T-cell (primary cell): ENCODE measurements around the gene HEMK1. TPM values are rescaled to one million over a fixed set of nuclear protein-coding genes. Genes with fewer than 3 reads are reported as not detected.

Experiments
- ATAC-seq, 4 experiments: fragments of 200-7000 bp in 3 of 4; fragments of 150-1000 bp in 1 of 4; cut with Tn5 transposase; replicated peaks in 1 of 4; 1 replicate in 3 of 4; 2 replicates in 1 of 4; pipeline ENCODE4 v1.10.0; 2021; ENCODE audit warnings: moderate library complexity in 3 of 4, mild to moderate bottlenecking in 2 of 4, moderate number of reproducible peaks in 1 of 4
- CTCF ChIA-PET, 2 donors: fragments of 300-600 bp; sonication (Branson Sonifier 250); formaldehyde crosslinking; loops; one replicate each; lab custom pipeline; 2022; ENCODE audit warnings: antibody characterized with exemption in 2 of 2; lab: Charles Lee
- POLR2A ChIA-PET, 2 donors: fragments of 300-600 bp; sonication (Branson Sonifier 250); formaldehyde crosslinking; loops; one replicate each; lab custom pipeline; 2022; ENCODE audit warnings: antibody characterized with exemption in 2 of 2; lab: Charles Lee
- DNase-seq, 35 experiments: peaks; one replicate each; pipeline versions ENCODE4 v3.0.0 to v3.0.0-alpha.2; 2013 to 2023
- H3K27ac ChIP-seq: one replicate; pipeline ENCODE4 v1.5.1; 2013; ENCODE audit warnings: low read length
- H3K27me3 ChIP-seq, 2 experiments: replicated peaks in 1 of 2; 1 replicate in 1 of 2; 2 replicates in 1 of 2; pipeline versions ENCODE4 v1.6.1 to v1.7.0; 2013; ENCODE audit warnings: low read length in 1 of 2, mixed read lengths in 1 of 2; ENCODE audit not compliant: control insufficient read depth in 2 of 2, insufficient read depth in 2 of 2; ENCODE audit errors: extremely low read depth in 1 of 2
- H3K36me3 ChIP-seq, 2 donors: 1 replicate in 1 of 2; 2 replicates in 1 of 2; pipeline versions ENCODE4 v1.6.1 to v1.7.0; 2013; ENCODE audit warnings: low read length in 1 of 2; ENCODE audit not compliant: control insufficient read depth in 2 of 2, insufficient read depth in 1 of 2; ENCODE audit errors: extremely low read depth in 1 of 2
- H3K4me1 ChIP-seq, 2 experiments: 1 replicate in 1 of 2; 2 replicates in 1 of 2; pipeline versions ENCODE4 v1.6.1 to v1.7.0; 2013; ENCODE audit warnings: low read length in 2 of 2, mixed read lengths in 1 of 2; ENCODE audit not compliant: insufficient read depth in 2 of 2, control insufficient read depth in 1 of 2; ENCODE audit errors: extremely low read depth in 1 of 2
- H3K4me3 ChIP-seq, 2 donors: 1 replicate in 1 of 2; 2 replicates in 1 of 2; pipeline versions ENCODE4 v1.5.1 to v1.7.0; 2013; ENCODE audit warnings: mild to moderate bottlenecking in 2 of 2, low read length in 1 of 2, moderate library complexity in 1 of 2; ENCODE audit not compliant: control insufficient read depth in 1 of 2; ENCODE audit errors: extremely low read depth in 1 of 2
- H3K9me3 ChIP-seq: 2 replicates; pipeline ENCODE4 v1.7.0; 2013
- H3K27ac Mint-ChIP-seq, 2 donors: one replicate each; pipeline ENCODE4 v1.8.0; 2020 to 2021; ENCODE audit warnings: mild to moderate bottlenecking in 2 of 2, mixed read lengths in 2 of 2
- H3K27me3 Mint-ChIP-seq, 2 donors: one replicate each; pipeline ENCODE4 v1.8.0; 2021 to 2022; ENCODE audit warnings: mixed read lengths in 2 of 2
- H3K36me3 Mint-ChIP-seq: one replicate; pipeline ENCODE4 v1.8.0; 2021; ENCODE audit warnings: mixed read lengths
- H3K4me1 Mint-ChIP-seq, 3 donors: one replicate each; pipeline ENCODE4 v1.8.0; 2020 to 2022; ENCODE audit warnings: mixed read lengths in 3 of 3, mild to moderate bottlenecking in 1 of 3
- H3K4me3 Mint-ChIP-seq, 3 donors: one replicate each; pipeline ENCODE4 v1.8.0; 2020 to 2022; ENCODE audit warnings: mild to moderate bottlenecking in 3 of 3, mixed read lengths in 3 of 3, moderate library complexity in 3 of 3
- H3K9me3 Mint-ChIP-seq, 3 donors: one replicate each; pipeline ENCODE4 v1.8.0; 2020 to 2022; ENCODE audit warnings: mixed read lengths in 3 of 3
- WGBS: methylation state at CpG from one replicate; pipeline ENCODE4 v1.1.5; 2013; ENCODE audit warnings: missing lambda C conversion rate; ENCODE audit not compliant: insufficient coverage; 5-methylcytosine and 5-hydroxymethylcytosine counted together
- total RNA-seq, 35 experiments: library from RNA in 6 of 35; stranded (reverse) in 6 of 35; fragments of 120-200 nt in 1 of 35; gene quantifications; one replicate each; pipeline versions ENCODE4 v1.2.1 to v1.2.4 and lab custom pipeline; 2013 to 2026

HEMK1 gene
- total RNA-seq, 5 donors from 2014 or later (not counting 1 experiment from before 2014, with no cell fraction given), result 35.5 to 66.6 (median 42.0) TPM

- Mint-ChIP-seq H3K4me3 (no peak overlapping the region), H3K27me3 (peaks cover 30 to 35% of the 10 kb centered on the region in 2 donors), H3K9me3 (no peaks in the 10 kb centered on the region), H3K4me1 (no peaks in the 10 kb centered on the region), H3K27ac (no peak overlapping the region), H3K36me3 (no peaks in the 10 kb centered on the region)
- Histone ChIP-seq H3K27me3 (peaks cover 0 to 69% of the 10 kb centered on the region in 2 experiments), H3K27ac (no peak overlapping the region), H3K4me3 (no peak overlapping the region), H3K9me3 (no peaks in the 10 kb centered on the region), H3K4me1 (no peaks in the 10 kb centered on the region), H3K36me3 (no peaks in the 10 kb centered on the region)
- ChIA-PET POLR2A (no interaction called here), CTCF (interaction anchor here in 1 of 2 donors (0.5 kb wide), 1 partner anchor 187 kb away, joined by 4 read pairs; no protein-coding TSS in a partner anchor)
- ATAC-seq, result no peak
- DNase-seq, result no peak
- WGBS, result 55% methylated on average over 7 of the region's 9 CpGs
Observed at GRCh38 chr3:50533807-50534461, 35.4 kb upstream of the HEMK1 start.

GRCh38 chr3:50534681-50535330, 34.5 kb upstream of the HEMK1 start:
- Mint-ChIP-seq H3K27me3 (peaks cover 25 to 32% of the 10 kb centered on the region in 2 donors), H3K4me1 (no peaks in the 10 kb centered on the region), H3K9me3 (no peaks in the 10 kb centered on the region), H3K27ac (no peak overlapping the region), H3K36me3 (no peaks in the 10 kb centered on the region), H3K4me3 (no peak overlapping the region)
- DNase-seq, result no peak
- no peaks in the 10 kb centered on the region for H3K9me3 ChIP-seq
- no peak for ATAC-seq
- H3K27me3 ChIP-seq, result peaks cover 0 to 66% of the 10 kb centered on the region in 2 experiments
- H3K4me3 ChIP-seq, result no peak overlapping the region
- CTCF ChIA-PET, result interaction anchor here (0.5 to 0.8 kb wide), 2 partner anchors 48 to 188 kb away, joined by 3 to 4 read pairs; no protein-coding TSS in a partner anchor
- no peaks in the 10 kb centered on the region for H3K36me3 ChIP-seq
- no peak overlapping the region for H3K27ac ChIP-seq
- WGBS, result 50% methylated on average over 5 of the region's 9 CpGs
- no peaks in the 10 kb centered on the region for H3K4me1 ChIP-seq
- POLR2A ChIA-PET, result no interaction called here

GRCh38 chr3:50536471-50537180, 32.7 kb upstream of the HEMK1 start:
- no peaks in the 10 kb centered on the region for H3K4me1 Mint-ChIP-seq
- no peak overlapping the region for H3K27ac Mint-ChIP-seq
- Histone ChIP-seq H3K27me3 (peaks cover 0 to 67% of the 10 kb centered on the region in 2 experiments), H3K27ac (no peak overlapping the region), H3K36me3 (no peaks in the 10 kb centered on the region), H3K4me3 (no peak overlapping the region), H3K9me3 (no peaks in the 10 kb centered on the region), H3K4me1 (no peaks in the 10 kb centered on the region)
- H3K36me3 Mint-ChIP-seq, result no peaks in the 10 kb centered on the region
- POLR2A ChIA-PET, result no interaction called here
- H3K27me3 Mint-ChIP-seq, result peaks cover 27 to 29% of the 10 kb centered on the region in 2 donors
- CTCF ChIA-PET, result interaction anchor here (0.6 to 0.7 kb wide), 3 partner anchors 79 to 474 kb away, joined by 3 read pairs; no protein-coding TSS in a partner anchor
- ATAC-seq (no peak), DNase-seq (no peak)
- no peak overlapping the region for H3K4me3 Mint-ChIP-seq
- 44% methylated on average over 4 of the region's 5 CpGs for WGBS
- H3K9me3 Mint-ChIP-seq, result no peaks in the 10 kb centered on the region

- ATAC-seq (no peak), DNase-seq (no peak)
- Mint-ChIP-seq H3K9me3 (no peaks in the 10 kb centered on the region), H3K27me3 (peaks cover 21 to 29% of the 10 kb centered on the region in 2 donors), H3K4me3 (no peak overlapping the region), H3K4me1 (no peaks in the 10 kb centered on the region), H3K27ac (no peak overlapping the region), H3K36me3 (no peaks in the 10 kb centered on the region)
- peaks cover 0 to 70% of the 10 kb centered on the region in 2 experiments for H3K27me3 ChIP-seq
- H3K9me3 ChIP-seq, result no peaks in the 10 kb centered on the region
- CTCF ChIA-PET, result interaction anchor here (0.5 to 0.7 kb wide), 3 partner anchors 80 to 475 kb away, joined by 3 to 4 read pairs (median 3); no protein-coding TSS in a partner anchor
- POLR2A ChIA-PET, result no interaction called here
- no peak overlapping the region for H3K27ac ChIP-seq
- WGBS, result 89% methylated on average over 4 of the region's 4 CpGs
- H3K4me1 ChIP-seq, result peaks cover 0 to 6% of the 10 kb centered on the region in 2 experiments
- H3K36me3 ChIP-seq, result no peaks in the 10 kb centered on the region
- H3K4me3 ChIP-seq, result no peak overlapping the region
Observed at GRCh38 chr3:50537421-50538129, 31.7 kb upstream of the HEMK1 start.

GRCh38 chr3:50539356-50540286, 29.7 kb upstream of the HEMK1 start:
- ChIA-PET CTCF (no interaction called here), POLR2A (no interaction called here)
- H3K27ac ChIP-seq, result no peak overlapping the region
- H3K4me1 ChIP-seq, result peaks cover 0 to 9% of the 10 kb centered on the region in 2 experiments
- H3K27me3 ChIP-seq, result peaks cover 0 to 58% of the 10 kb centered on the region in 2 experiments
- no peaks in the 10 kb centered on the region for H3K36me3 ChIP-seq
- H3K4me3 Mint-ChIP-seq, result no peak overlapping the region
- 57% methylated on average over 11 of the region's 18 CpGs for WGBS
- H3K27me3 Mint-ChIP-seq, result peaks cover 21 to 24% of the 10 kb centered on the region in 2 donors
- no peak for ATAC-seq
- no peaks in the 10 kb centered on the region for H3K36me3 Mint-ChIP-seq
- no peaks in the 10 kb centered on the region for H3K9me3 ChIP-seq
- H3K4me3 ChIP-seq, result no peak overlapping the region
- H3K4me1 Mint-ChIP-seq, result no peaks in the 10 kb centered on the region
- no peaks in the 10 kb centered on the region for H3K9me3 Mint-ChIP-seq
- H3K27ac Mint-ChIP-seq, result no peak overlapping the region
- DNase-seq, result no peak
